Trophoblast cell (in vitro differentiated cells and primary cell): ENCODE measurements around the gene UCHL3.

Source experiments
- DNase-seq, 2 donors: peaks; one replicate each; pipeline ENCODE4 v3.0.0-alpha.2; 2016
- H2AFZ ChIP-seq: 2 replicates; pipeline ENCODE4 v1.6.1; 2013; ENCODE audit warnings: low read length, moderate library complexity, mild to moderate bottlenecking; ENCODE audit not compliant: insufficient read depth, poor library complexity
- H2AK5ac ChIP-seq: 2 replicates; pipeline ENCODE4 v1.6.1; 2013; ENCODE audit warnings: mild to moderate bottlenecking, low read length
- H2BK120ac ChIP-seq: 2 replicates; pipeline ENCODE4 v1.6.1; 2013; ENCODE audit warnings: low read length, mild to moderate bottlenecking, moderate library complexity; ENCODE audit not compliant: insufficient read depth, poor library complexity
- H2BK12ac ChIP-seq: 2 replicates; pipeline ENCODE4 v1.6.1; 2013; ENCODE audit warnings: mild to moderate bottlenecking, low read length, moderate library complexity
- H2BK5ac ChIP-seq: 2 replicates; pipeline ENCODE4 v1.6.1; 2013; ENCODE audit warnings: low read length, low read depth, moderate library complexity, mild to moderate bottlenecking; ENCODE audit not compliant: poor library complexity
- H3K14ac ChIP-seq: 2 replicates; pipeline ENCODE4 v1.6.1; 2013; ENCODE audit warnings: mild to moderate bottlenecking, low read length
- H3K18ac ChIP-seq: 2 replicates; pipeline ENCODE4 v1.6.1; 2013; ENCODE audit warnings: mild to moderate bottlenecking, low read length
- H3K23ac ChIP-seq: 2 replicates; pipeline ENCODE4 v1.6.1; 2013; ENCODE audit warnings: low read length
- H3K27ac ChIP-seq: 2 replicates; pipeline ENCODE4 v1.5.1; 2013; ENCODE audit warnings: low read depth, mild to moderate bottlenecking, inconsistent platforms, low read length, moderate library complexity
- H3K27me3 ChIP-seq: 2 replicates; pipeline ENCODE4 v1.6.1; 2013; ENCODE audit warnings: inconsistent platforms, mild to moderate bottlenecking, low read length, moderate library complexity; ENCODE audit not compliant: insufficient read depth
- H3K36me3 ChIP-seq, 2 experiments: 1 replicate in 1 of 2; 2 replicates in 1 of 2; pipeline ENCODE4 v1.6.1; 2013; ENCODE audit warnings: low read length in 2 of 2, mild to moderate bottlenecking in 2 of 2, moderate library complexity in 1 of 2; ENCODE audit not compliant: insufficient read depth in 2 of 2, control insufficient read depth in 1 of 2
- H3K4ac ChIP-seq: 2 replicates; pipeline ENCODE4 v1.6.1; 2013; ENCODE audit warnings: low read depth, mild to moderate bottlenecking, low read length, moderate library complexity
- H3K4me1 ChIP-seq, 2 experiments: 1 replicate in 1 of 2; 2 replicates in 1 of 2; pipeline ENCODE4 v1.6.1; 2013; ENCODE audit warnings: low read length in 2 of 2, mild to moderate bottlenecking in 2 of 2, moderate library complexity in 1 of 2; ENCODE audit not compliant: insufficient read depth in 2 of 2, control insufficient read depth in 1 of 2
- H3K4me2 ChIP-seq: 2 replicates; pipeline ENCODE4 v1.6.1; 2013; ENCODE audit warnings: inconsistent platforms, mild to moderate bottlenecking, low read length, moderate library complexity
- H3K4me3 ChIP-seq: 2 replicates; pipeline ENCODE4 v1.5.1; 2013; ENCODE audit warnings: mild to moderate bottlenecking, low read depth, low read length, inconsistent platforms
- H3K79me1 ChIP-seq: one replicate; pipeline ENCODE4 v1.6.1; 2013; ENCODE audit warnings: low read length
- H3K79me2 ChIP-seq: 2 replicates; pipeline ENCODE4 v1.6.1; 2013; ENCODE audit warnings: low read length, mild to moderate bottlenecking; ENCODE audit not compliant: control insufficient read depth, insufficient read depth, poor library complexity
- H3K9ac ChIP-seq: 2 replicates; pipeline ENCODE4 v1.6.1; 2013; ENCODE audit warnings: mild to moderate bottlenecking, low read length
- H3K9me3 ChIP-seq: 2 replicates; pipeline ENCODE4 v1.6.1; 2013; ENCODE audit warnings: low read depth, mild to moderate bottlenecking, control low read depth, inconsistent platforms, low read length; ENCODE audit not compliant: insufficient read depth
- H4K12ac ChIP-seq: 2 replicates; pipeline ENCODE4 v1.6.1; 2013; ENCODE audit warnings: low read depth, mild to moderate bottlenecking, low read length, moderate library complexity
- H4K8ac ChIP-seq: 2 replicates; pipeline ENCODE4 v1.6.1; 2013; ENCODE audit warnings: low read depth, mild to moderate bottlenecking, low read length, moderate library complexity
- H4K91ac ChIP-seq: one replicate; pipeline ENCODE4 v1.6.1; 2013; ENCODE audit warnings: low read depth, mild to moderate bottlenecking, low read length, moderate library complexity
- WGBS: extraction: QIAGEN DNeasy Blood & Tissue Kit; methylation state at CpG from one replicate; pipeline ENCODE4 v1.1.7; 2013; ENCODE audit warnings: missing lambda C conversion rate; ENCODE audit not compliant: insufficient read length, insufficient coverage; ENCODE audit errors: extremely low coverage; 5-methylcytosine and 5-hydroxymethylcytosine counted together

Gene UCHL3

GRCh38 chr13:75652726-75653125 lies 103.1 kb downstream of the UCHL3 start:
- H3K9me3 ChIP-seq, result no peaks in the 10 kb centered on the region
- no peaks in the 10 kb centered on the region for H3K4me1 ChIP-seq
- H3K79me1 ChIP-seq, result no peaks in the 10 kb centered on the region
- no peak overlapping the region for H3K9ac ChIP-seq
- no peak overlapping the region for H2BK5ac ChIP-seq
- no peak overlapping the region for H2AK5ac ChIP-seq
- H3K4me3 ChIP-seq, result no peak overlapping the region
- H3K23ac ChIP-seq, result no peak overlapping the region
- H4K8ac ChIP-seq, result no peak overlapping the region
- H3K4me2 ChIP-seq, result no peak overlapping the region
- no peak overlapping the region for H2AFZ ChIP-seq
- no peak overlapping the region for H3K18ac ChIP-seq
- no peak overlapping the region for H3K14ac ChIP-seq
- no peak overlapping the region for H3K4ac ChIP-seq
- no peaks in the 10 kb centered on the region for H3K79me2 ChIP-seq
- no peak for DNase-seq
- H4K91ac ChIP-seq, result no peak overlapping the region
- H3K27ac ChIP-seq, result no peak overlapping the region
- no CpG with 5 or more reads among the region's 2 CpGs for WGBS
- no peaks in the 10 kb centered on the region for H3K27me3 ChIP-seq
- H3K36me3 ChIP-seq, result no peaks in the 10 kb centered on the region
- H2BK120ac ChIP-seq, result no peak overlapping the region
- no peak overlapping the region for H4K12ac ChIP-seq
- H2BK12ac ChIP-seq, result no peak overlapping the region
